GM12891 (cell line): Measurements from ENCODE around the gene IGF1R.
A peak's percentile ranks its signal among the peaks of the same experiment; 100 is the strongest.

ENCODE experiments used
- DNase-seq: peaks from one replicate; pipeline ENCODE4 v3.0.0; 2011; ENCODE audit warnings: low spot score; ENCODE audit not compliant: insufficient read length
- FAIRE-seq: peaks from 2 replicates; lab custom pipeline; 2011; peaks lifted over from hg19 to GRCh38; lab: Jason Lieb, UNC
- PAX5 ChIP-seq: IDR thresholded peaks from 2 replicates; pipeline ENCODE4 v1.6.1; 2011; ENCODE audit warnings: low read length, moderate library complexity, mild to moderate bottlenecking; ENCODE audit not compliant: insufficient read depth, severe bottlenecking
- POLR2A ChIP-seq: IDR thresholded peaks from 2 replicates; pipeline ENCODE4 v1.6.1; 2011; ENCODE audit warnings: low read depth, low read length, control low read depth
- POLR2AphosphoS5 ChIP-seq: IDR thresholded peaks from 2 replicates; pipeline ENCODE4 v1.6.1; 2011; ENCODE audit warnings: low read depth, low read length, control low read depth
- POU2F2 ChIP-seq: IDR thresholded peaks from 2 replicates; pipeline ENCODE4 v1.6.1; 2011; ENCODE audit warnings: low read depth, mild to moderate bottlenecking, control low read depth, low read length, moderate library complexity
- SPI1 ChIP-seq: IDR thresholded peaks from 2 replicates; pipeline ENCODE4 v1.6.1; 2011; ENCODE audit warnings: low read depth, low read length, control low read depth
- TAF1 ChIP-seq: IDR thresholded peaks from 2 replicates; pipeline ENCODE4 v1.6.1; 2011; ENCODE audit warnings: low read depth, low read length, control low read depth

IGF1R gene

GRCh38 chr15:98951493-98952320, 303.4 kb downstream of the IGF1R start:
- FAIRE-seq (no peak), DNase-seq (no peak)
- no peak for TF ChIP-seq POU2F2
- no peak for TF ChIP-seq TAF1
- no peak for TF ChIP-seq SPI1
- no peak for TF ChIP-seq PAX5
- TF ChIP-seq POLR2A = no peak
- no peak for TF ChIP-seq POLR2AphosphoS5

- DNase-seq (peak; percentile 62), FAIRE-seq (peak; percentile 95)
- TF ChIP-seq SPI1 (peak; percentile 60; the same call in 1 of the 2 replicates), PAX5 (no peak), TAF1 (no peak), POLR2AphosphoS5 (no peak), POU2F2 (peak; percentile 93)
Measured at GRCh38 chr15:98952381-98952803, 304.1 kb downstream of the IGF1R start.

GRCh38 chr15:98953000-98953787, 304.9 kb downstream of the IGF1R start:
- DNase-seq (peak; percentile 40), FAIRE-seq (no peak)

GRCh38 chr15:98953968-98954367, 305.6 kb downstream of the IGF1R start:
- DNase-seq = no peak
- peak; percentile 33 for FAIRE-seq
- no peak for TF ChIP-seq POLR2A
- no peak for TF ChIP-seq PAX5
- no peak for TF ChIP-seq POLR2AphosphoS5
- TF ChIP-seq TAF1 = no peak
- TF ChIP-seq SPI1 = no peak
- no peak for TF ChIP-seq POU2F2

More at GRCh38 chr15:98953000-98953787, 304.9 kb downstream of the IGF1R start:
- no peak for TF ChIP-seq PAX5
- no peak for TF ChIP-seq POLR2AphosphoS5
- no peak for TF ChIP-seq POLR2A

GRCh38 chr15:98954411-98954810, 306.1 kb downstream of the IGF1R start:
- FAIRE-seq = peak; percentile 73
- DNase-seq = no peak
- no peak for TF ChIP-seq POLR2AphosphoS5

- FAIRE-seq = no peak
- no peak for DNase-seq
- no peak for TF ChIP-seq SPI1
- TF ChIP-seq POLR2A = no peak
- TF ChIP-seq POLR2AphosphoS5 = no peak
- no peak for TF ChIP-seq TAF1
- no peak for TF ChIP-seq PAX5
- TF ChIP-seq POU2F2 = no peak
Measured at GRCh38 chr15:98955331-98955730, 307.0 kb downstream of the IGF1R start.

- DNase-seq (no peak), FAIRE-seq (no peak)
- TF ChIP-seq POLR2AphosphoS5 (no peak), TAF1 (no peak), SPI1 (no peak), POLR2A (no peak), POU2F2 (no peak)
Measured at GRCh38 chr15:98955961-98956723, 307.8 kb downstream of the IGF1R start.

- TF ChIP-seq POLR2AphosphoS5 = no peak
- TF ChIP-seq SPI1 = no peak
- DNase-seq (no peak), FAIRE-seq (no peak)
Measured at GRCh38 chr15:98956796-98957553, 308.6 kb downstream of the IGF1R start.

GRCh38 chr15:98957655-98958054, 309.3 kb downstream of the IGF1R start:
- TF ChIP-seq PAX5 (no peak), SPI1 (0 out of 2 replicates have a peak, but pooled peaks have one; percentile 11)
- no peak for DNase-seq
- no peak for FAIRE-seq
